Liver (tissue), 9 donors: ENCODE results near the gene PDE4D. TPM values are rescaled to one million over a fixed set of nuclear protein-coding genes. Genes with fewer than 3 reads are reported as not detected.

Experiments used
- DNase-seq: peaks from one replicate; pipeline ENCODE4 v3.0.0-alpha.2; 2017; ENCODE audit warnings: low spot score
- H3K27ac ChIP-seq, 2 donors: one replicate each; pipeline ENCODE4 v1.7.0; 2013; ENCODE audit warnings: inconsistent platforms in 2 of 2, low read length in 2 of 2, control low read depth in 1 of 2, low read depth in 1 of 2, mild to moderate bottlenecking in 1 of 2
- H3K27me3 ChIP-seq, 4 donors: one replicate each; pipeline versions ENCODE4 v1.6.1 to v1.7.0; 2013; ENCODE audit warnings: low read length in 3 of 4, inconsistent platforms in 1 of 4, mild to moderate bottlenecking in 1 of 4, moderate library complexity in 1 of 4; ENCODE audit not compliant: control insufficient read depth in 4 of 4, insufficient read depth in 4 of 4
- H3K36me3 ChIP-seq, 4 donors: one replicate each; pipeline versions ENCODE4 v1.6.1 to v1.7.0; 2013; ENCODE audit warnings: low read length in 3 of 4, mild to moderate bottlenecking in 3 of 4, low read depth in 1 of 4, moderate library complexity in 1 of 4; ENCODE audit not compliant: control insufficient read depth in 4 of 4, insufficient read depth in 3 of 4
- H3K4me1 ChIP-seq, 4 donors: one replicate each; pipeline versions ENCODE4 v1.6.1 to v1.7.0; 2013; ENCODE audit warnings: low read length in 3 of 4, mild to moderate bottlenecking in 3 of 4, moderate library complexity in 1 of 4; ENCODE audit not compliant: control insufficient read depth in 4 of 4, insufficient read depth in 4 of 4
- H3K4me3 ChIP-seq, 3 donors: one replicate each; pipeline versions ENCODE4 v1.6.1 to v1.7.0; 2013; ENCODE audit warnings: low read length in 3 of 3, control low read depth in 1 of 3, low read depth in 1 of 3, mild to moderate bottlenecking in 1 of 3
- H3K9ac ChIP-seq, 2 donors: one replicate each; pipeline ENCODE4 v1.7.0; 2013; ENCODE audit warnings: low read length in 2 of 2, mild to moderate bottlenecking in 2 of 2, moderate library complexity in 2 of 2, control low read depth in 1 of 2, low read depth in 1 of 2
- H3K9me3 ChIP-seq, 4 donors: one replicate each; pipeline versions ENCODE4 v1.6.1 to v1.7.0; 2013; ENCODE audit warnings: low read length in 3 of 4; ENCODE audit not compliant: control insufficient read depth in 4 of 4
- ATF3 ChIP-seq: IDR thresholded peaks from 2 replicates; pipeline ENCODE4 v1.6.1; 2016; ENCODE audit warnings: antibody characterized with exemption
- EGR1 ChIP-seq, 2 donors: IDR thresholded peaks; 2 replicates each; pipeline ENCODE4 v1.6.1; 2016 to 2018; ENCODE audit warnings: antibody characterized with exemption in 2 of 2, low read depth in 2 of 2
- FOXA1 ChIP-seq: IDR thresholded peaks from 2 replicates; pipeline ENCODE4 v1.6.1; 2016; ENCODE audit warnings: antibody characterized with exemption
- HNF4A ChIP-seq, 2 donors: conservative IDR thresholded peaks; 2 replicates each; pipeline ENCODE4 v1.6.1; 2016; ENCODE audit warnings: antibody characterized with exemption in 2 of 2, mild to moderate bottlenecking in 2 of 2
- JUND ChIP-seq, 2 donors: IDR thresholded peaks; 2 replicates each; pipeline ENCODE4 v1.6.1; 2016; ENCODE audit warnings: antibody characterized with exemption in 2 of 2
- NR2F2 ChIP-seq: IDR thresholded peaks from 2 replicates; pipeline ENCODE4 v1.6.1; 2016; ENCODE audit warnings: antibody characterized with exemption
- RXRA ChIP-seq, 2 donors: IDR thresholded peaks; 2 replicates each; pipeline ENCODE4 v1.6.1; 2017 to 2018; ENCODE audit warnings: antibody characterized with exemption in 2 of 2, mild to moderate bottlenecking in 1 of 2
- SP1 ChIP-seq: IDR thresholded peaks from 2 replicates; pipeline ENCODE4 v1.6.1; 2018; ENCODE audit warnings: antibody characterized with exemption, mild to moderate bottlenecking
- WGBS: extraction: QIAGEN DNeasy Blood & Tissue Kit; methylation state at CpG from one replicate; pipeline ENCODE4 v1.1.7; 2013; 5-methylcytosine and 5-hydroxymethylcytosine counted together
- polyA plus RNA-seq, 2 donors: library from polyadenylated mRNA; stranded (reverse) in 1 of 2; unstranded in 1 of 2; fragments of 200-250 nt in 1 of 2; fragments of >200 nt in 1 of 2; fragmentation: Nextera tagmentation in 1 of 2; extraction: Ambion mirVana in 1 of 2; gene quantifications; one replicate each; pipeline versions ENCODE4 v1.2.1 to v1.2.3, GENCODE V29; 2013 to 2015
- total RNA-seq, 2 donors: library from RNA; depleted of rRNA; stranded (reverse); fragments of >200 nt; gene quantifications; one replicate each; pipeline ENCODE4 v1.2.3, GENCODE V29; 2014
- TF ChIP-seq, protein P1 (sequence below): IDR thresholded peaks from 2 replicates; pipeline ENCODE4 v1.6.1; 2016; ENCODE audit warnings: antibody characterized with exemption, mild to moderate bottlenecking
- TF ChIP-seq, protein P2 (sequence below): IDR thresholded peaks from 2 replicates; pipeline ENCODE4 v1.6.1; 2016; ENCODE audit warnings: antibody characterized with exemption
- TF ChIP-seq, protein P3 (sequence below): IDR thresholded peaks from 2 replicates; pipeline ENCODE4 v1.6.1; 2016; ENCODE audit warnings: antibody characterized with exemption
- donor health status: healthy.
- donor health status: healthy.
- donor health status: healthy.
- donor health status: healthy.
- donor health status: healthy.

Gene PDE4D
- total and polyA plus RNA-seq, 4 donors, result 0.67 to 11.9 (median 6.5) TPM

- no peaks in the 10 kb centered on the region for H3K36me3 ChIP-seq
- WGBS, result 92% methylated on average over 1 of the region's 1 CpG
- no peak overlapping the region for H3K4me3 ChIP-seq
- TF ChIP-seq HNF4A (conservative IDR thresholded peaks at IDR 0.05), result no peak
- TF ChIP-seq, protein P1, sequence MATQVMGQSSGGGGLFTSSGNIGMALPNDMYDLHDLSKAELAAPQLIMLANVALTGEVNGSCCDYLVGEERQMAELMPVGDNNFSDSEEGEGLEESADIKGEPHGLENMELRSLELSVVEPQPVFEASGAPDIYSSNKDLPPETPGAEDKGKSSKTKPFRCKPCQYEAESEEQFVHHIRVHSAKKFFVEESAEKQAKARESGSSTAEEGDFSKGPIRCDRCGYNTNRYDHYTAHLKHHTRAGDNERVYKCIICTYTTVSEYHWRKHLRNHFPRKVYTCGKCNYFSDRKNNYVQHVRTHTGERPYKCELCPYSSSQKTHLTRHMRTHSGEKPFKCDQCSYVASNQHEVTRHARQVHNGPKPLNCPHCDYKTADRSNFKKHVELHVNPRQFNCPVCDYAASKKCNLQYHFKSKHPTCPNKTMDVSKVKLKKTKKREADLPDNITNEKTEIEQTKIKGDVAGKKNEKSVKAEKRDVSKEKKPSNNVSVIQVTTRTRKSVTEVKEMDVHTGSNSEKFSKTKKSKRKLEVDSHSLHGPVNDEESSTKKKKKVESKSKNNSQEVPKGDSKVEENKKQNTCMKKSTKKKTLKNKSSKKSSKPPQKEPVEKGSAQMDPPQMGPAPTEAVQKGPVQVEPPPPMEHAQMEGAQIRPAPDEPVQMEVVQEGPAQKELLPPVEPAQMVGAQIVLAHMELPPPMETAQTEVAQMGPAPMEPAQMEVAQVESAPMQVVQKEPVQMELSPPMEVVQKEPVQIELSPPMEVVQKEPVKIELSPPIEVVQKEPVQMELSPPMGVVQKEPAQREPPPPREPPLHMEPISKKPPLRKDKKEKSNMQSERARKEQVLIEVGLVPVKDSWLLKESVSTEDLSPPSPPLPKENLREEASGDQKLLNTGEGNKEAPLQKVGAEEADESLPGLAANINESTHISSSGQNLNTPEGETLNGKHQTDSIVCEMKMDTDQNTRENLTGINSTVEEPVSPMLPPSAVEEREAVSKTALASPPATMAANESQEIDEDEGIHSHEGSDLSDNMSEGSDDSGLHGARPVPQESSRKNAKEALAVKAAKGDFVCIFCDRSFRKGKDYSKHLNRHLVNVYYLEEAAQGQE, result no peak
- TF ChIP-seq RXRA (IDR thresholded peaks at IDR 0.05), result no peak
- no peak for TF ChIP-seq JUND (IDR thresholded peaks at IDR 0.05)
- no peaks in the 10 kb centered on the region for H3K27me3 ChIP-seq
- H3K27ac ChIP-seq, result no peak overlapping the region
- H3K4me1 ChIP-seq, result peaks cover 0 to 27% (median 16%) of the 10 kb centered on the region in 4 donors
- DNase-seq, result no peak
- H3K9ac ChIP-seq, result no peak overlapping the region
- no peaks in the 10 kb centered on the region for H3K9me3 ChIP-seq
Measured at GRCh38 chr5:59462956-59463355, 430.6 kb downstream of the PDE4D start.

DNA sequence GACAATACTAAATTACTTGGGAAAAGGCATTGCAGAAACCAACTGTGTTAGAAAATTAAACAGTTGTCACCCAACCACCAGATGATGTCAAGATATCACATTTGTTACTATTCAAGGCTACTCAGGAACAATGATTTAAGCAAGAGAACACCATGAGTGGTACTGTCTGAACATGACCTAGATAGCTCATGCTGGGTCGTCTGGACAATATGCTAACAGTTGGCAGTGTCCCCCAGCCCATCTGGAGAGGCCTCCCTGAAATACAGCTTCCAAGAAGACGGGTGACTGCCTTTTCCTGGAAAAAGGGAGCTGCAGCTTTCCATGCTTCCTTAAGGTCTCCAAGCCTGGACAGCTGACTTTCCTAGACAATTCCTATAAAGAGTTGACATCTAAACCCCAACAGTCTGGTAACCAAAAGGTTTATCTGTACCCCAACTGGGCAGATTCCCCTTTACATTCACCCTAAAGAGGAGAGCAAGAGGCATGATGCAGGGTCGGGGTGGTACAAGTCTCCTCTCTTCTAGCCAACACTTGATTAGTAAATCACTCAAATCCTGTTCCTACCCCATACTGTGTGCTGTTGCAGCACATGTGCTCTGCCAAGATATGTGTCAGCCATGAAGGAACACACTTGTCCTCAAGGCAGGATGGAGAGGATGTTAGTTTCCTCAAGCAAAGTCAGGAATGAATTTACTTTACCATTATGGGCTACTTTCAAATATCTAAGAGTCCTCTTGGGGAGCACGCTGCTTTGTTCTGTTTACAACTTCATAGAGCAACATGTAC, 433.0 kb downstream of the PDE4D start:
- H3K4me3 ChIP-seq, result no peak overlapping the region
- 75% methylated on average over 4 of the region's 4 CpGs for WGBS
- peaks cover 0 to 18% (median 8%) of the 10 kb centered on the region in 4 donors for H3K4me1 ChIP-seq
- H3K27me3 ChIP-seq, result no peaks in the 10 kb centered on the region
- no peak for DNase-seq
- H3K27ac ChIP-seq, result no peak overlapping the region
- TF ChIP-seq SP1 (no peak), RXRA (IDR thresholded peaks at IDR 0.05) (no peak), NR2F2 (no peak), EGR1 (IDR thresholded peaks at IDR 0.05; ENCODE audit: low read depth in 2 of 2) (no peak), JUND (IDR thresholded peaks at IDR 0.05) (no peak), FOXA1 (no peak), HNF4A (conservative IDR thresholded peaks at IDR 0.05) (no peak), ATF3 (no peak)
- TF ChIP-seq, protein P2, sequence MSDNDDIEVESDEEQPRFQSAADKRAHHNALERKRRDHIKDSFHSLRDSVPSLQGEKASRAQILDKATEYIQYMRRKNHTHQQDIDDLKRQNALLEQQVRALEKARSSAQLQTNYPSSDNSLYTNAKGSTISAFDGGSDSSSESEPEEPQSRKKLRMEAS, result no peak
- TF ChIP-seq, protein P3, sequence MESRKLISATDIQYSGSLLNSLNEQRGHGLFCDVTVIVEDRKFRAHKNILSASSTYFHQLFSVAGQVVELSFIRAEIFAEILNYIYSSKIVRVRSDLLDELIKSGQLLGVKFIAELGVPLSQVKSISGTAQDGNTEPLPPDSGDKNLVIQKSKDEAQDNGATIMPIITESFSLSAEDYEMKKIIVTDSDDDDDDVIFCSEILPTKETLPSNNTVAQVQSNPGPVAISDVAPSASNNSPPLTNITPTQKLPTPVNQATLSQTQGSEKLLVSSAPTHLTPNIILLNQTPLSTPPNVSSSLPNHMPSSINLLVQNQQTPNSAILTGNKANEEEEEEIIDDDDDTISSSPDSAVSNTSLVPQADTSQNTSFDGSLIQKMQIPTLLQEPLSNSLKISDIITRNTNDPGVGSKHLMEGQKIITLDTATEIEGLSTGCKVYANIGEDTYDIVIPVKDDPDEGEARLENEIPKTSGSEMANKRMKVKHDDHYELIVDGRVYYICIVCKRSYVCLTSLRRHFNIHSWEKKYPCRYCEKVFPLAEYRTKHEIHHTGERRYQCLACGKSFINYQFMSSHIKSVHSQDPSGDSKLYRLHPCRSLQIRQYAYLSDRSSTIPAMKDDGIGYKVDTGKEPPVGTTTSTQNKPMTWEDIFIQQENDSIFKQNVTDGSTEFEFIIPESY, result no peak
- H3K36me3 ChIP-seq, result no peaks in the 10 kb centered on the region
- H3K9me3 ChIP-seq, result no peaks in the 10 kb centered on the region
- H3K9ac ChIP-seq, result no peak overlapping the region
